Activated naive CD4-positive, alpha-beta T cell (primary cell): ENCODE data around the gene SIPA1.
"Not testable (repeated sequence)": the region's sequence is repeated elsewhere in the genome, so short reads cannot be mapped to it uniquely, and the experiment has no call there.

ENCODE experiments used
- DNase-seq, 4 experiments: peaks; one replicate each; lab custom pipeline; 2025; lab: John Stamatoyannopoulos, UW

Gene SIPA1

GRCh38 chr11:65624931-65625627 lies 12.8 kb upstream of the SIPA1 start:
- DNase-seq = no peak

DNA sequence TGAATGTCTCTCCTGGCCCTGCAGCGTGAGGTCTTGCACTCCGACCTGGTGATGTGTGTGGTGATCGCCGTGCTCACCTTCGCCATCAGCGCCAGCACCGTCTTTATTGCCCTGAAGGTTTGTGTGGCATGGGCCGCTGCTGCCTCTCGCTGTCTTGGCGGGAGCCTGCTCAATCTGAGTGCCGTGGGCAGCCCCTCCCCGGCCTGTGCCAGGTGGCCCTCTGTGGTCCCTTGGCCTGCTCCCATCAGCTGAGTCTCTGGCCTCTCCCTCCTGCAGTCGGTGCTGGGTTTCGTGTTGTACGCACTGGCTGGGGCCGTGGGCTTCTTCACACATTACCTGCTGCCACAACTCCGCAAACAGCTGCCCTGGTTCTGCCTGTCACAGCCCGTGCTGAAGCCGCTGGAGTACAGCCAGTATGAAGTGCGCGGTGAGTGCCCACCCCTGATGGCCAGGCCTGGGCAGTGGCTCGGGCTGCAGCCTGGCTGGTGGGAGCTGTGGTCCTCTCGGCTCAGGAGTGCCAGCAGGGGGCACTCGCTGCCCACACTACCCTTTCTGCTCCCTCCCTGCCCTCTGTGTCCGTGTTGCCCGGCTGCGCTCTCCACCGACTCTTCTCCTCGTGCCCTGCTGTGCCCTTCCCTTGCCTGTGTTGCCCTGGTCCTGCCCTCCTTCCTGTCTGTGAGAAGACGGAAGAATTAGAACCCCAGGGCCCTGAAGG lies 12.1 kb upstream of the SIPA1 start:
- peak in 1 of 4 experiments; percentile 49 for DNase-seq

DNA sequence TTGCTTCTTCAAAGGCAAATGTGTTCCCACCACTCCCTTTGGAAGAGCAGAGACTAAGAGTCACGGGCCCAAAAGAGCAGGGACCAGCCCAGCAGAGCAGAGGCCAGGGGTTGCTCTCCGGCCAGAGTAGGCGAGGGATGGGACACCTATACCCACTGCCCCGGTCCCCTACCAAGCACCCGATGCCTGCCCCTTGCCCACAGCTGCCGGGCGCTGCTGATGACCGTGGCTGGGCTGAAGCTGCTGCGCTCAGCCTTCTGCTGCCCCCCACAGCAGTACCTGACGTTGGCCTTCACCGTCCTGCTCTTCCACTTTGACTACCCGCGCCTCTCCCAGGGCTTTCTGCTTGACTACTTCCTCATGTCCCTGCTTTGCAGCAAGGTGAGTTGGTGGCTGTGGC lies 10.7 kb upstream of the SIPA1 start:
- no peak for DNase-seq

GRCh38 chr11:65629579-65629978 lies 8.3 kb upstream of the SIPA1 start:
- DNase-seq = no peak

DNA sequence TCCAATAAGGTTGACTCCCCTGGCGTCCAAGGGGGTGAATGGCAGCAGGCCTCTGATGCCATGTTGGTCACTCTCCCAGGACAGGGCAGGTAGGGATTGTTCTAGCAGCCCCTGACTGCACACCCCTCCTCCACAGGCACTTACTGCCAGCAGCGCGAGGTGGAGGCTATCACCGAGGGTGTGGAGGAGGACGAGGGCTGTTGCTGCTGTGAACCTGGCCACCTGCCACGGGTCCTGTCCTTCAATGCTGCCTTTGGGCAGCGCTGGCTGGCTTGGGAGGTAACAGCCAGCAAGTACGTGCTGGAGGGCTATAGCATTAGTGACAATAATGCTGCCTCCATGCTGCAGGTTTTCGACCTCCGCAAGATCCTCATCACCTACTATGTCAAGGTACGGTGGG lies 7.7 kb upstream of the SIPA1 start:
- no peak for DNase-seq

DNA sequence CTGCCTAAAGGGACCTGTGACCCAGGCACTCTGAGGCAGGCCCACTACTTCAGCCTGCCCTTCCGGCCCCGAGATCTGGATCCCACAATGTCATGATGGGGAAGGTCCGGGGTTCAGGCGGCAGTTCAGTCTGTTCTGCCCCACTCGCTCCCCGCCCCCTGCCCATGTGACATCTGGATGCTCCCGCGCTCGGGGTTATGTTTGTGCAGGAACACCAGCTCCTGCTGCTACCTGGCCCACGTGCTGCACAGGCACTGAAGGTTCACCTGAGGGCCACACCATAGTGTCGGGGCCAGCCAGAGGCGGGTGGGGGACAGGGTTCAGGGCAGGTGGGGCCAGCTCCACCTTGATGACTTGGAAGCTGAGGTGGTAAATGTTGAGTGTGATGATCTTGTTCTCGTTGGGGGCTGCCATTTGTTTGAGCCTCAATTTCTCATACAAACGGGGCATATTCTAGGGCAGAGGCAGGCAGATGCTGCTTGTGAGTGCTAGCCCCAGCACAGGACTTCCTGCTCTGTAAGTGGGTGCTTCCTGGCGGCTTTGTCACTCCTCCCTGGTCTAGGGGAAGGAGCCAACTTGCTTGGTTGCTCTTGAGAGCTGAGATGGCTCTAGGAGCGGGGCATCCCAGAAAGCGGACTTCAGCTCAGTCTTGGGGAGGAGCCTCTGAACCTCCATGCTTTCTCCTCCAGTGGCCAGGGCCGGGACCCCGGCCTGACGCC lies 4.4 kb upstream of the SIPA1 start:
- no peak for DNase-seq

DNA sequence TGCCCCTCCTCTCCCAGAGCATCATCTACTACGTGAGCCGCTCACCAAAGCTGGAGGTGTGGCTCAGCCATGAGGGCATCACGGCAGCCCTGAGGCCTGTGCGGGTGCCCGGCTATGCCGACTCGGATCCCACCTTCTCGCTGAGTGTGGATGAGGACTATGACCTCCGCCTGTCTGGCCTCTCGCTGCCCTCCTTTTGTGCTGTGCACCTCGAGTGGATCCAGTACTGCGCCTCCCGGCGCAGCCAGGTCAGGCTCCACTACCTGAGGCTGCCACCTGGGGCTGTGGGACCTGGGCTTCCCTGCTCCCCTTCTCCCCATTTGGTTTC lies 3.8 kb upstream of the SIPA1 start:
- DNase-seq = no peak

GRCh38 chr11:65634440-65634839 lies 3.5 kb upstream of the SIPA1 start:
- no peak for DNase-seq

- no peak for DNase-seq
Measured at GRCh38 chr11:65634905-65635731, 2.8 kb upstream of the SIPA1 start.

GRCh38 chr11:65636108-65637031 lies 1.5 kb upstream of the SIPA1 start:
- DNase-seq = no peak

GRCh38 chr11:65637032-65637557 lies 806 bp upstream of the SIPA1 start:
- DNase-seq = no peak

DNA sequence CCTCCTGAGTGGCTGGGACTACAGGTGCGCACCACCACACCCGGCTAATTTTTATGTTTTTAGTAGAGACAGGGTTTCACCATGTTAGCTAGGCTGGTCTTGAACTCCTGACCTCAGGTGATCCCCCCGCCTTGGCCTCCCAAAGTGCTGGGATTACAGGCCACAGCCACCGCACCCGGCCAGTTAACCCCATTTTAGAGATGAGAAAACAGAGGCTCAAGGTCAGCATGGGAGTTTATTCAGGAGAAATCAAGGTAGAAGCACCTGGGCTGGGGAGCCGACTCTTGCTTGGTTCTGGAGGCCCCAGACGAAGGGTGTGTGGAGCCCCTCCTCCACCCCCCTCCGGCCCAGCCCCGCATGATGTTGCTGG lies 1.3 kb downstream of the SIPA1 start:
- not testable (repeated sequence) for DNase-seq

- DNase-seq = peak in 2 of 4 experiments; percentile 58
Measured at GRCh38 chr11:65639623-65640482, 2.0 kb downstream of the SIPA1 start.

GRCh38 chr11:65640483-65641296 lies 2.8 kb downstream of the SIPA1 start:
- DNase-seq = peak in 1 of 4 experiments; percentile 24

- DNase-seq = no peak
Measured at GRCh38 chr11:65641297-65642013, 3.6 kb downstream of the SIPA1 start.

GRCh38 chr11:65642014-65642671 lies 4.2 kb downstream of the SIPA1 start:
- no peak for DNase-seq

DNA sequence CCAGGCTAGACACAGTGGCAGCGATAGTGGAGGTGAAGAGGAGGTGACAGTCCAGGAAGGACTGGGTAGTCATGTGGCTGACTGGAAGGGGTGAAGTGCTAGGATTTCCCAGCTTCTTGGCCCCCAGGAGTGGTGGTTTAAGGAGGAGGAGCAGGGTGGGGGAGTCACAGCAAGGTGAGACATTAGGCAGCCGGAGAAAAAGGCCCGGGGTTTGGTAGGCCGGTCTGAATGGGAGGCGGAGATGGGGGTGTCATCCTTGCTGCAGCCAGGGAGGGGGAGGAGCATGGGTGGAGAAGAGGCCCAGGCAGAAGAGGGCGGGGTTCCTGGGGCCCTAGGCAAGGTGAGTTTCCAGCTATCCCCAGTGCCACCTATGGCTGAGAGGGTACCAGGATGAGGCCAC lies 6.1 kb downstream of the SIPA1 start:
- no peak for DNase-seq

DNA sequence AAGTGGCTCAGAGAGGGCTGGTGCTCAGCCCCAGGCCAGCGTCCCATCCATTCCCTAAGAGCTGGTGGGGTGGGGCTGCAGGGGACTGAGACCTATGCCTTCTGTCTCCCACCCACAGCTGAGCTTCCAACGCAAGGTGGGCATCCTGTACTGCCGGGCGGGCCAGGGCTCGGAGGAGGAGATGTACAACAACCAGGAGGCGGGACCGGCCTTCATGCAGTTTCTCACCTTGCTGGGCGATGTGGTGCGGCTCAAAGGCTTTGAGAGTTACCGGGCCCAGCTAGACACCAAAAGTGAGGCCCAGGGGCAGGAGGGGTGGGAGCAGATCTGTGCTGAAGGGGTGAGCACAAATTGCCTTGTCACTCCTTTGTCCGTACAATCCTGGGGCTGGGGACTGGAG lies 6.9 kb downstream of the SIPA1 start:
- DNase-seq = no peak
